B cell (primary cell): ENCODE data around the gene BCL7C. TPM values are rescaled to one million over a fixed set of nuclear protein-coding genes. Genes with fewer than 3 reads are reported as not detected.
A peak's percentile ranks its signal among the peaks of the same experiment; 100 is the strongest.

Experiments used
- ATAC-seq: fragments of 200-7000 bp; cut with Tn5 transposase; one replicate; pipeline ENCODE4 v1.10.0; 2021; ENCODE audit warnings: low read depth, mild to moderate bottlenecking, moderate number of reproducible peaks, moderate library complexity
- CTCF ChIA-PET: fragments of 350-600 bp; sonication (Branson Sonifier 250); formaldehyde crosslinking; loops from one replicate; lab custom pipeline; 2021; ENCODE audit warnings: antibody characterized with exemption, inconsistent platforms; lab: Charles Lee
- POLR2A ChIA-PET: fragments of 350-600 bp; sonication (Branson Sonifier 250); formaldehyde crosslinking; loops from one replicate; lab custom pipeline; 2021; ENCODE audit warnings: antibody characterized with exemption; lab: Charles Lee
- DNase-seq: peaks from one replicate; pipeline ENCODE4 v3.0.0; 2013
- H2AFZ ChIP-seq: 2 replicates; pipeline ENCODE4 v1.6.1; 2012; ENCODE audit warnings: mild to moderate bottlenecking, low read depth, low read length; ENCODE audit not compliant: insufficient read depth, poor library complexity, severe bottlenecking
- H3K27ac ChIP-seq, 2 donors: 1 replicate in 1 of 2; 2 replicates in 1 of 2; pipeline ENCODE4 v1.5.1; 2012 to 2013; ENCODE audit warnings: low read length in 2 of 2, mild to moderate bottlenecking in 2 of 2, moderate library complexity in 1 of 2
- H3K27me3 ChIP-seq, 4 experiments: fragments of 200-600 bp in 1 of 4; sonication (generic) in 1 of 4; replicated peaks in 1 of 4; 1 replicate in 2 of 4; 2 replicates in 2 of 4; pipeline versions ENCODE4 v1.6.1 to v1.7.0; 2013 to 2016; ENCODE audit warnings: low read length in 3 of 4, mild to moderate bottlenecking in 2 of 4, mixed read lengths in 1 of 4, moderate library complexity in 1 of 4; ENCODE audit not compliant: insufficient read depth in 4 of 4, control insufficient read depth in 3 of 4; ENCODE audit errors: control extremely low read depth in 1 of 4
- H3K36me3 ChIP-seq, 2 experiments: replicated peaks in 1 of 2; 1 replicate in 1 of 2; 2 replicates in 1 of 2; pipeline versions ENCODE4 v1.6.1 to v1.7.1; 2013; ENCODE audit warnings: low read length in 1 of 2; ENCODE audit not compliant: insufficient read depth in 2 of 2, control insufficient read depth in 1 of 2; ENCODE audit errors: control extremely low read depth in 1 of 2, extremely low read depth in 1 of 2
- H3K4me1 ChIP-seq, 2 donors: fragments of 200-600 bp in 1 of 2; sonication (generic) in 1 of 2; 1 replicate in 1 of 2; 2 replicates in 1 of 2; pipeline versions ENCODE4 v1.5.1 to v1.6.1; 2013 to 2017; ENCODE audit warnings: low read length in 2 of 2; ENCODE audit not compliant: control insufficient read depth in 2 of 2, insufficient read depth in 2 of 2
- H3K4me2 ChIP-seq: replicated peaks from 2 replicates; pipeline ENCODE3; 2012; ENCODE audit warnings: mild to moderate bottlenecking, low read depth, low read length; ENCODE audit not compliant: poor library complexity, severe bottlenecking
- H3K4me3 ChIP-seq, 5 experiments: fragments of 200-600 bp in 1 of 5; sonication (generic) in 1 of 5; 1 replicate in 3 of 5; 2 replicates in 2 of 5; pipeline versions ENCODE4 v1.5.1 to v1.7.0; 2011 to 2016; ENCODE audit warnings: low read length in 4 of 5, mild to moderate bottlenecking in 4 of 5, low read depth in 2 of 5, control low read depth in 1 of 5, moderate library complexity in 1 of 5; ENCODE audit not compliant: insufficient read depth in 1 of 5; ENCODE audit errors: control extremely low read depth in 1 of 5, extremely low read depth in 1 of 5
- H3K79me2 ChIP-seq: fragments of 200-600 bp; sonication (generic); one replicate; pipeline ENCODE4 v1.6.0; 2016; ENCODE audit warnings: low read length; ENCODE audit not compliant: control insufficient read depth, insufficient read depth
- H3K9ac ChIP-seq: fragments of 200-600 bp; sonication (generic); 2 replicates; pipeline ENCODE4 v1.6.1; 2017; ENCODE audit warnings: mild to moderate bottlenecking, low read length, moderate library complexity
- H3K9me3 ChIP-seq, 3 donors: one replicate each; pipeline versions ENCODE4 v1.6.1 to v1.7.1; 2013; ENCODE audit warnings: low read length in 2 of 3; ENCODE audit not compliant: control insufficient read depth in 2 of 3, insufficient read depth in 1 of 3; ENCODE audit errors: control extremely low read depth in 1 of 3
- H4K20me1 ChIP-seq: 2 replicates; pipeline ENCODE4 v1.6.0; 2012; ENCODE audit warnings: mild to moderate bottlenecking, low read length; ENCODE audit not compliant: insufficient read depth, control insufficient read depth, poor library complexity, severe bottlenecking
- H3K27ac Mint-ChIP-seq: one replicate; pipeline ENCODE4 v1.8.0; 2021; ENCODE audit warnings: mixed read lengths
- H3K27me3 Mint-ChIP-seq: one replicate; pipeline ENCODE4 v1.8.0; 2021; ENCODE audit warnings: mixed read lengths
- H3K4me1 Mint-ChIP-seq: one replicate; pipeline ENCODE4 v1.8.0; 2021; ENCODE audit warnings: mixed read lengths
- H3K4me3 Mint-ChIP-seq: one replicate; pipeline ENCODE4 v1.8.0; 2021; ENCODE audit warnings: mixed read lengths
- H3K9me3 Mint-ChIP-seq: one replicate; pipeline ENCODE4 v1.8.0; 2022; ENCODE audit warnings: mixed read lengths; ENCODE audit not compliant: insufficient read depth
- EZH2 ChIP-seq: IDR thresholded peaks from 2 replicates; pipeline ENCODE4 v1.6.1; 2012; ENCODE audit warnings: borderline replicate concordance, low read depth, mild to moderate bottlenecking, moderate library complexity, low read length; ENCODE audit not compliant: insufficient read depth, poor library complexity, severe bottlenecking
- WGBS: methylation state at CpG from one replicate; pipeline ENCODE4 v1.1.5; 2013; ENCODE audit warnings: missing lambda C conversion rate; ENCODE audit not compliant: insufficient coverage; 5-methylcytosine and 5-hydroxymethylcytosine counted together
- intact Hi-C: fragments of 100-400 bp; cut with micrococcal nuclease; formaldehyde crosslinking; loops from one replicate; pipeline ENCODE4 v1.10.0; 2022
- polyA minus RNA-seq: library from RNA; depleted of rRNA, polyadenylated mRNA; stranded (reverse); fragments of >200 nt; gene quantifications from 2 replicates; pipeline ENCODE4 v1.2.3, GENCODE V29; 2012
- polyA plus RNA-seq: library from polyadenylated mRNA; depleted of rRNA; stranded (reverse); fragments of >200 nt; gene quantifications from 2 replicates; pipeline ENCODE4 v1.2.3, GENCODE V29; 2012
- total RNA-seq, 2 donors: library from RNA; stranded (reverse); fragments of 120-200 nt in 1 of 2; gene quantifications; 1 replicate in 1 of 2; 2 replicates in 1 of 2; pipeline versions ENCODE4 v1.2.3 to v1.2.4, GENCODE V29; 2013 to 2022
- TF ChIP-seq, protein P1 (sequence below): fragments of 200-600 bp; IDR thresholded peaks from one replicate; pipeline ENCODE4 v1.8.0; 2022; ENCODE audit warnings: antibody characterized with exemption, mild to moderate bottlenecking

The BCL7C gene
- total RNA-seq: 30.5 and 31.6 TPM in 2 replicates
- total RNA-seq (2013): 32.1 TPM
- polyA plus RNA-seq: 14.9 and 17.1 TPM in 2 replicates
- polyA minus RNA-seq: 18.5 and 21.3 TPM in 2 replicates

DNA sequence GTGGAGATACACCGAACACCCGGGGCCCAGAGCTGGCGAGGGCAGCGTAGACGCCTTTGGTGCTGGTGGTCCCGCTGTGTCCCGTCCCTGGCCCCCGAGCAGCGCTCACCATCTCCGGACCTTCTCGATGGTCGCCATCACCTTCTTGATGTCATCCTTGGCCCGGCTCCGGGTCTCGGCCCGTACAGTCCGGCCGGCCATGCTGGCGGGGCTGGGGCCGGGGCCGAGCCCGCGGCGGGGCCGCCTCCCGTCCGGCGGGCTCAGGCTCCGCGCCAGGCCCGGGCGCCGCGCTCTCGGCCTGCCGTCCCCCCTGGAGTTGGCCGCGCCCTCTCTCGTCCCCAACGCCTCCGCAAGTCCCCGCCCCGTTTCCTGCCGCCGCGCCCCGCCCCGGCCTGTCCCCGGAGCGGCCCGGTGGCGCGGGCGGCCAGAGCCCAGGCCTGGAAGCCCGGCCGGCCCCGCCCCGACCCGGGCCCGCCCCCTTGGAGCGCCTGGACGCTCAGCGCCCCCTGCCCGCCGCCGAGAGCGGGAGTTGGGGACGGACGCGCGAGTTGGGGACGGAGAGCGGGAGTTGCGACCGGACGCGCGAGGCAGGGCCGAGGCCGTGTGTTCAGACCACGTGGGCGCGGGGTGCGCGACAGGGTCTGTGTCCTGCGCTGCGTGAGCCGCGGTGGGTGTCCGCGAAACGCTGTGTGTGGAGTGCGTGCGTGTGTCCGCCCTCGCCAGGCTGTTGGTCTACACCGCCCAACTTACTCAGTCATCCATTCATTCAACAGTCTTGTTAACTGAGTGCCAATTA lies at the start of gene BCL7C:
Gene BCL7C, minus strand, starts transcription at position 334 of the 796 bp plus-strand sequence. Its CDS starts 133 bp downstream, at position 201.
- Histone ChIP-seq H3K9ac (peak within 1 kb of the TSS; percentile 89), H2AFZ (peak within 1 kb of the TSS; percentile 85)
- POLR2A ChIA-PET: interaction anchor here (1.4 kb wide), 1 partner anchor 19 kb away, joined by 3 read pairs; no protein-coding TSS in a partner anchor

More for the DNA sequence above, at the start of gene BCL7C:
- CTCF ChIA-PET: interaction anchor here (0.6 to 3.2 kb wide), 4 partner anchors 8 to 78 kb away, joined by 3 to 15 read pairs (median 8); no protein-coding TSS in a partner anchor
- H4K20me1 ChIP-seq: peaks cover 8% of the 10 kb centered on the region
- Mint-ChIP-seq H3K4me1 (peaks cover 48% of the 10 kb centered on the region), H3K9me3 (no peaks in the 10 kb centered on the region), H3K27ac (peak within 1 kb of the TSS; percentile 93), H3K27me3 (no peaks in the 10 kb centered on the region), H3K4me3 (peak within 1 kb of the TSS; percentile 91)
- H3K4me3 ChIP-seq: peak within 1 kb of the TSS; percentile 11 to 72 (median 65)
- TF ChIP-seq EZH2: no peak
- TF ChIP-seq, protein P1, sequence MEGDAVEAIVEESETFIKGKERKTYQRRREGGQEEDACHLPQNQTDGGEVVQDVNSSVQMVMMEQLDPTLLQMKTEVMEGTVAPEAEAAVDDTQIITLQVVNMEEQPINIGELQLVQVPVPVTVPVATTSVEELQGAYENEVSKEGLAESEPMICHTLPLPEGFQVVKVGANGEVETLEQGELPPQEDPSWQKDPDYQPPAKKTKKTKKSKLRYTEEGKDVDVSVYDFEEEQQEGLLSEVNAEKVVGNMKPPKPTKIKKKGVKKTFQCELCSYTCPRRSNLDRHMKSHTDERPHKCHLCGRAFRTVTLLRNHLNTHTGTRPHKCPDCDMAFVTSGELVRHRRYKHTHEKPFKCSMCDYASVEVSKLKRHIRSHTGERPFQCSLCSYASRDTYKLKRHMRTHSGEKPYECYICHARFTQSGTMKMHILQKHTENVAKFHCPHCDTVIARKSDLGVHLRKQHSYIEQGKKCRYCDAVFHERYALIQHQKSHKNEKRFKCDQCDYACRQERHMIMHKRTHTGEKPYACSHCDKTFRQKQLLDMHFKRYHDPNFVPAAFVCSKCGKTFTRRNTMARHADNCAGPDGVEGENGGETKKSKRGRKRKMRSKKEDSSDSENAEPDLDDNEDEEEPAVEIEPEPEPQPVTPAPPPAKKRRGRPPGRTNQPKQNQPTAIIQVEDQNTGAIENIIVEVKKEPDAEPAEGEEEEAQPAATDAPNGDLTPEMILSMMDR: no peak
- WGBS: under 1% methylated on average over 97 of the region's 97 CpGs
- peak within 1 kb of the TSS; percentile 63 to 79 for H3K27ac ChIP-seq
- intact Hi-C loops: no loop called here
- peaks cover 0 to 5% of the 10 kb centered on the region in 2 experiments for H3K36me3 ChIP-seq
- DNase-seq (peak; percentile 85), ATAC-seq (peak; percentile 80)
- peaks cover 0 to 2% (median 0%) of the 10 kb centered on the region in 3 donors for H3K9me3 ChIP-seq
- H3K27me3 ChIP-seq: no peaks in the 10 kb centered on the region
- peak within 1 kb of the TSS; percentile 84 for H3K4me2 ChIP-seq
- peaks cover 32 to 43% of the 10 kb centered on the region in 2 donors for H3K4me1 ChIP-seq
- peaks cover 17% of the 10 kb centered on the region for H3K79me2 ChIP-seq
